GM19438 (cell line): ENCODE data around the gene NUP107.

Experiments
- ATAC-seq: cut with Tn5 transposase; IDR thresholded peaks from one replicate; pipeline ENCODE4 v1.9.1; 2021; ENCODE audit warnings: low read depth; ENCODE audit not compliant: unreplicated experiment

NUP107 gene

GRCh38 chr12:68771223-68771925 lies 84.6 kb downstream of the NUP107 start:
- ATAC-seq, result no peak

- ATAC-seq, result no peak
Measured at GRCh38 chr12:68772714-68773113, 85.9 kb downstream of the NUP107 start.

- no peak for ATAC-seq
Measured at GRCh38 chr12:68773582-68773981, 86.8 kb downstream of the NUP107 start.

- ATAC-seq, result no peak
Measured at GRCh38 chr12:68775121-68775630, 88.4 kb downstream of the NUP107 start.

GRCh38 chr12:68776976-68777610 lies 90.3 kb downstream of the NUP107 start:
- no peak for ATAC-seq

GRCh38 chr12:68779280-68779679 lies 92.5 kb downstream of the NUP107 start:
- no peak for ATAC-seq

- no peak for ATAC-seq
Measured at GRCh38 chr12:68780731-68781130, 94.0 kb downstream of the NUP107 start.

- ATAC-seq, result no peak
Measured at GRCh38 chr12:68781728-68782127, 95.0 kb downstream of the NUP107 start.

GRCh38 chr12:68784015-68784414 lies 97.2 kb downstream of the NUP107 start:
- no peak for ATAC-seq

GRCh38 chr12:68785358-68785757 lies 98.6 kb downstream of the NUP107 start:
- ATAC-seq, result no peak

- no peak for ATAC-seq
Measured at GRCh38 chr12:68785823-68786222, 99.0 kb downstream of the NUP107 start.

GRCh38 chr12:68786929-68787328 lies 100.2 kb downstream of the NUP107 start:
- ATAC-seq, result no peak

- no peak for ATAC-seq
Measured at GRCh38 chr12:68788554-68789143, 101.9 kb downstream of the NUP107 start.

GRCh38 chr12:68789144-68789878 lies 102.5 kb downstream of the NUP107 start:
- ATAC-seq, result no peak

GRCh38 chr12:68790081-68790951 lies 103.5 kb downstream of the NUP107 start:
- no peak for ATAC-seq

- ATAC-seq, result no peak
Measured at GRCh38 chr12:68790952-68791234, 104.1 kb downstream of the NUP107 start.

- no peak for ATAC-seq
Measured at GRCh38 chr12:68791897-68792481, 105.2 kb downstream of the NUP107 start.

- ATAC-seq, result peak; percentile 90
Measured at GRCh38 chr12:68792952-68793351, 106.2 kb downstream of the NUP107 start.

- no peak for ATAC-seq
Measured at GRCh38 chr12:68793436-68793835, 106.7 kb downstream of the NUP107 start.
